Umbilical cord (tissue), 2 donors: ENCODE results near the gene S100A7. TPM values are rescaled to one million over a fixed set of nuclear protein-coding genes. Genes with fewer than 3 reads are reported as not detected.
"Not testable (repeated sequence)": the region's sequence is repeated elsewhere in the genome, so short reads cannot be mapped to it uniquely, and the experiment has no call there.

ENCODE experiments used
- DNase-seq: peaks from one replicate; pipeline ENCODE4 v3.0.0-alpha.2; 2015; ENCODE audit warnings: low spot score
- total RNA-seq: library from RNA; depleted of rRNA; stranded (reverse); fragments of >200 nt; gene quantifications from one replicate; pipeline ENCODE4 v1.2.3, GENCODE V29; 2014; ENCODE audit warnings: low replicate concordance; ENCODE audit not compliant: insufficient read depth

The S100A7 gene
- total RNA-seq, 1 donor from 2014 or later = not detected

DNA sequence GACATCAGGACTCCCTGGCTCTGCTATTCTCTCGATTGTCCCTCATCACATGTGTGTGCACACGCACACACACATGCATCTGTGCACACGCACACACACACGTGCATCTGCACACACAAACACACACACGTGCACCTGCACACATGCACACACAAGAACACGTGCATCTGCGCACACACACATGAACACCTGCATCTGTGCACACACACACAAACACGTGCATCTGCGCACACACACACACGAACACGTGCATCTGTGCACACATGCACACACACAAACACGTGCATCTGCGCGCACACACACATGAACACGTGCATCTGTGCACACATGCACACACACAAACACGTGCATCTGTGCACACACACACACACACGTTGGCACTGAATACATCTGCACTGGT lies 29.4 kb downstream of the S100A7 start:
- DNase-seq = no peak

GRCh38 chr1:153430561-153430960 lies 29.9 kb downstream of the S100A7 start:
- no peak for DNase-seq

DNA sequence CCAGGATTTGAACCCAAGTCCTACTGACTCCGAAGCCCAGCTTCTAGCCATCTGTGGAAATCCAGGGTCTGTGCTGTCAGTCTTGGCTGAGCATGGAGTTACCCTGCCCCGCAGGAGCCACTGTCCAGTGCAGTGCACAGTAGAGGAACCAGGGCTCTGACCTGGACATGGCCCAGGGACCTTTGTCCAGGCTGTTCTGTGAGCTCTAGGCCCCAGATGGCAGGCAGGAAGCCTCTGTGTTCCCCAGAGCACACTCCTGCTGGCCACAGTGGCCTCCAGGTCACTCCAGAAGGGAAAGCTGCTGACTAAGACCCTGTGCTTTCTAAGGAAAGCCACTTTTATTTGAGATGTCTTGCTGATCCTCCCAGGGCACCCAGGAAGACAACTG lies 30.3 kb downstream of the S100A7 start:
- no peak for DNase-seq

- no peak for DNase-seq
Observed at GRCh38 chr1:153429266-153430165, 30.9 kb downstream of the S100A7 start.

DNA sequence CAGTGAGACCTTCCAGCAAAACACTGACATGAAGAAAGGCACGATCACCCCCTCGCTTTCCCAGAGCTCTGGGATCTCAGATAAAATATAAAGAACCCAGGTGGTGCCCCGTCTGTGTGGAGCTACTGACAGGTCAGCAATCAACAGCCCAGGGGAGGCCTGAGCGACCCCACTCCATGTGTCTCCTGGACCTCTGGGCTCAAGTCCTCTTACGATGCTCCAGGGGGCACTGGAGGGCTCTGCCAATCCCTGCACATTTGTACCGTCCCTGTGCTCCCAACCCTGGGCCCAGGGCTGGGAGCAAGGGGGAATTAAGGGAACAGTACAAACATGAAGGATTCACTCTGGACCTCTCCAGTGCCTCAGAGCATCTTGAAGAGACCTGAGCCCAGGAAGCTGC lies 31.7 kb downstream of the S100A7 start:
- DNase-seq = no peak

GRCh38 chr1:153428073-153428638 lies 32.3 kb downstream of the S100A7 start:
- no peak for DNase-seq

- no peak for DNase-seq
Observed at GRCh38 chr1:153426809-153427208, 33.6 kb downstream of the S100A7 start.

DNA sequence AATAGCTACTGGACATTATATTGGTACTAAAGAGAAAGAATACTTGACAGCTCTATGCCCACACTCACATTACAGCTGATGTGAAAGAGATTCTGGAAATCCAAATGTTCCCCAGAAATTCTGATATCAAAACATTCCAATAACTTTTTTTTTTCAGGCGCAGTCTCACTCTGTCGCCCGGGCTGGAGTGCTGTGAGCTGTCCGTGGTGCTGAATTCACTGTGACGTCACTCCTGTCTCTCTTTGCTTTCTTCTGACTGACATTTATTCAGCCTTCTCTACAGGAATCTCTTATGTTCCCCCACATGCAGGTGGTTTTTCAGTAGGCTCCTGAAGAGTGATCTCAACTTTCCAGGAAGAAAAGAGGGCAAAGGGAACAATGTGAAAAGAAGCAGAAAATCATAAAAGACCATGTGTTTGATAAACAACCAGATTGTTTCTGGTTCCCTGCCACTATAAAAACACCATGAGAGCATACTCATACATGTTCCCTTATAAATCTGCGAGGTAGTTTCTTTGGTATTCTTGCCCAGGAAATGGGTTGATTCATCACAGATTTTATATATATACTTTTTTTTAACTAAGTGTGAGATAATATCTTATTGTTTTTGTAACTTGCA lies 37.9 kb downstream of the S100A7 start:
- peak; percentile 73 for DNase-seq

GRCh38 chr1:153420306-153420705 lies 40.1 kb downstream of the S100A7 start:
- no peak for DNase-seq

DNA sequence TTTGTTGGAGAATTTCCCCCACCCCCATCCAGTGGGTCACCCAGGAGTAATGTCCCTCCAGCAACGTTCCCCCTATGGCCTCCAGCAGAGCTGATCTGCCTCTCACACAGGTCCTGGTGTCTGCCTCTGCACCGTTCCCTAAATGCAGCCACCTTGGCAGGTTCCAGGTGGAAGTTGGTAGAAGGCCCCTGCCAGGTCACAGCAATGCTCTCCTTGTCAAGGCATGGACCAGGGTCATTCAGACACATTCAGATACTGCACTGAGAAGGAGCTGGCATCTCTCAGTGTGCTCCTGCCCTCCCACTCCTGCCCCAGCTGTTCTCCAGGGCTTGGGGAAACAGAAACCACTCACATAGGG lies 41.0 kb downstream of the S100A7 start:
- DNase-seq = not testable (repeated sequence)

GRCh38 chr1:153418758-153419435 lies 41.6 kb downstream of the S100A7 start:
- not testable (repeated sequence) for DNase-seq

GRCh38 chr1:153417136-153417888 lies 43.1 kb downstream of the S100A7 start:
- no peak for DNase-seq

DNA sequence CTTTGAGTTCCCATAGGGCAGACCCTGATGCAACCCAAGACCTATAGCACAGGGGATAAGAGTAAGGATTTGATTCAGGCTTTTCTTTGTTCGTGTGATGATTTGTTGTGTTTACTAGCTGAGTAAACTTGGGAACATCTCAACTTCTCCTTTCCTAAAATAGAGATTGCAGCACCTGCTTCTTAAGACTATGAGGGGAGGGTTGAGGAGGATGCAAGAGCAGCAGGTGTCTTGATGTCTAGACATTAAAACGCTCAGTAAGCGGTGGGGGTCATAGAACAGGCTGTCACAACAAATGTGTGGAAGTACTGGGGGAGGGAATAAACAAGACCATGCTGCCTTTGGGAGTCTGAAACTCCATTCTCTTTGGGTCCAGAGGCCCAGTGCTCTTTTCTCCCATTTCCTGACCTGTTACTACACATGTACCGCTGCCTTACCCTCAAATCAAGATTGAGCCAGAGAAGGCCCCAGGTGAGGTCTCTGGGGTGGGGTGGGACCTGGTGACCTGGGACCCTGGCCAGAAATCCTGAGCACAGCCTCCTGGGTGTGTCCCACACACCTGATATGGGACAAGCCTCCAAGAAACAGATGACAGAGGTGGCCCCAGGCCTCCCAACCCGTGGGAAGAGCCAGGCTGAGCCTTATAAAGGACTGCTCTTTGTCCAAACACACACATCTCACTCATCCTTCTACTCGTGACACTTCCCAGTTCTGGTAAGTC lies 44.4 kb downstream of the S100A7 start, which contains the start of gene S100A7A:
Gene S100A7A, plus strand, starts transcription at position 671 of the 721 bp plus-strand sequence. CDS start 1,563 bp downstream, outside the sequence.
- no peak for DNase-seq

DNA sequence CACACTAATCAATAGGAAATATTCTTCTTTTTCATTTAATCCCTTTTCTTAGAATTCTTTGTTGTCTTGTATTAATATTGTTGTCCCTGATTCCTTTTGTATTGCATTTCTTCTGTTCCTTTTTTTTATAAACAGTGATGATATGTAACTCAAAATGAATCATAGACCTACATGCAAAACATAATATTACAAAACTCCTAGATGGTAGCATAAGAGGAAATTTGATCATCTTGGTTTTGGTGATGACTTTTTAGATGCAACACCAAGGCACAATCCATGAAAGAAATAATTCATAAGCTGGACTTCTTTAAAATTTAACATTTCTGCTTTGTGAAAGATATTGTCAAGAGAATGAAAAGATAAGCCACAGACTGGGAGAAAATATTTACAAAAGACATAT lies 46.5 kb downstream of the S100A7 start:
- not testable (repeated sequence) for DNase-seq

Other genes starting within 250 kb of the S100A7 start
- gene PRR9, start 243.1 kb downstream of the S100A7 start, total RNA-seq = 8.2 TPM
- gene LORICRIN, start 201.0 kb downstream of the S100A7 start, total RNA-seq = not detected
- not detected for gene PGLYRP3, start 147.7 kb downstream of the S100A7 start, total RNA-seq
- 0.48 TPM for gene PGLYRP4, start 111.8 kb downstream of the S100A7 start, total RNA-seq
- gene S100A9, start 102.8 kb downstream of the S100A7 start, total RNA-seq = 224 TPM
- gene S100A12, start 85.0 kb downstream of the S100A7 start, total RNA-seq = not detected
- 16.6 TPM for gene S100A8, start 69.6 kb downstream of the S100A7 start, total RNA-seq
- 2.9 TPM for gene S100A7A, start 44.1 kb downstream of the S100A7 start, total RNA-seq
- 216 TPM for gene S100A6, start 75.3 kb upstream of the S100A7 start, total RNA-seq
- gene S100A5, start 80.3 kb upstream of the S100A7 start, total RNA-seq = not detected
- 122 TPM for gene S100A4, start 85.2 kb upstream of the S100A7 start, total RNA-seq
- not detected for gene S100A3, start 88.6 kb upstream of the S100A7 start, total RNA-seq
- 20.7 TPM for gene S100A2, start 105.2 kb upstream of the S100A7 start, total RNA-seq
- gene S100A16, start 152.5 kb upstream of the S100A7 start, total RNA-seq = 40.0 TPM
- 29.6 TPM for gene S100A14, start 155.7 kb upstream of the S100A7 start, total RNA-seq
- gene S100A13, start 166.9 kb upstream of the S100A7 start, total RNA-seq = 26.5 TPM
- 0.24 TPM for gene S100A1, start 167.8 kb upstream of the S100A7 start, total RNA-seq
- 30.6 TPM for gene CHTOP, start 173.4 kb upstream of the S100A7 start, total RNA-seq
- gene SNAPIN, start 198.1 kb upstream of the S100A7 start, total RNA-seq = 36.6 TPM
- gene ILF2, start 210.3 kb upstream of the S100A7 start, total RNA-seq = 72.2 TPM
- 3.1 TPM for gene NPR1, start 218.0 kb upstream of the S100A7 start, total RNA-seq